IPS DF 6.9 (cell line): ENCODE data around the gene PRDX3.
"Not testable (repeated sequence)": the region's sequence is repeated elsewhere in the genome, so short reads cannot be mapped to it uniquely, and the experiment has no call there.

Source experiments
- DNase-seq: peaks from one replicate; pipeline ENCODE4 v3.0.0-alpha.2; 2013; ENCODE audit warnings: low read depth, low spot score
- H3K27ac ChIP-seq: one replicate; pipeline ENCODE4 v1.5.1; 2013; ENCODE audit warnings: low read length, control low read depth
- H3K27me3 ChIP-seq: 2 replicates; pipeline ENCODE4 v1.6.1; 2013; ENCODE audit warnings: mild to moderate bottlenecking, low read length; ENCODE audit not compliant: control insufficient read depth, insufficient read depth
- H3K36me3 ChIP-seq: 2 replicates; pipeline ENCODE4 v1.6.1; 2013; ENCODE audit warnings: low read length; ENCODE audit not compliant: control insufficient read depth, insufficient read depth
- H3K4me1 ChIP-seq: 2 replicates; pipeline ENCODE4 v1.6.1; 2013; ENCODE audit warnings: low read length; ENCODE audit not compliant: control insufficient read depth, insufficient read depth
- H3K4me3 ChIP-seq: 2 replicates; pipeline ENCODE4 v1.5.1; 2013; ENCODE audit warnings: mild to moderate bottlenecking, low read length
- H3K9me3 ChIP-seq: 2 replicates; pipeline ENCODE4 v1.6.1; 2013; ENCODE audit warnings: low read length, inconsistent platforms; ENCODE audit not compliant: control insufficient read depth, insufficient read depth
- WGBS: extraction: QIAGEN DNeasy Blood & Tissue Kit; methylation state at CpG from one replicate; pipeline ENCODE4 v1.1.7; 2013; ENCODE audit warnings: mixed read lengths, missing lambda C conversion rate; ENCODE audit not compliant: insufficient read length, insufficient coverage; 5-methylcytosine and 5-hydroxymethylcytosine counted together

PRDX3 gene

DNA sequence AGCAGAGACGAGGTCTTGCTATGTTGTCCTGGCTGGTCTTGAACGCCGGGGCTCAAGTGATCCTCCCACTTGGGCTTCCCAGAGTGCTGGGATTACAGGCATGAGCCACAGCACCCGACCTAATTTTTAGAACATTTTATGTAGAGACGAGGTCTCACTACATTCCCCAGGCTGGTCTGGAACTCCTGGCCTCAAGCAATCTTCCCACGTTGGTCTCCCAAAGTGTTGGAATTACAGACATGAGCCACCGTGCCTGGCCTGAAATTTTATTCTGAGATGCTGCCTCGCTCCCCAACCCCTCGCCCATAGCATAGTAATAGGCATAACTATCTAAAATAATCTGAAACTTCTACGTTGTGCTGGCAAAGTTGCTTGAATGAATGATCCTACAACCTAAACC, 35.0 kb downstream of the PRDX3 start:
- Histone ChIP-seq H3K27me3 (no peaks in the 10 kb centered on the region), H3K4me3 (no peak overlapping the region), H3K36me3 (no peaks in the 10 kb centered on the region), H3K27ac (no peak overlapping the region), H3K4me1 (no peaks in the 10 kb centered on the region), H3K9me3 (no peaks in the 10 kb centered on the region)
- DNase-seq: no peak
- WGBS: no CpG with 5 or more reads among the region's 10 CpGs

GRCh38 chr10:119140603-119141245, 37.9 kb downstream of the PRDX3 start:
- Histone ChIP-seq H3K9me3 (no peaks in the 10 kb centered on the region), H3K36me3 (no peaks in the 10 kb centered on the region), H3K4me1 (no peaks in the 10 kb centered on the region), H3K27me3 (no peaks in the 10 kb centered on the region), H3K27ac (no peak overlapping the region), H3K4me3 (no peak overlapping the region)
- no peak for DNase-seq
- no CpG with 5 or more reads among the region's 21 CpGs for WGBS

DNA sequence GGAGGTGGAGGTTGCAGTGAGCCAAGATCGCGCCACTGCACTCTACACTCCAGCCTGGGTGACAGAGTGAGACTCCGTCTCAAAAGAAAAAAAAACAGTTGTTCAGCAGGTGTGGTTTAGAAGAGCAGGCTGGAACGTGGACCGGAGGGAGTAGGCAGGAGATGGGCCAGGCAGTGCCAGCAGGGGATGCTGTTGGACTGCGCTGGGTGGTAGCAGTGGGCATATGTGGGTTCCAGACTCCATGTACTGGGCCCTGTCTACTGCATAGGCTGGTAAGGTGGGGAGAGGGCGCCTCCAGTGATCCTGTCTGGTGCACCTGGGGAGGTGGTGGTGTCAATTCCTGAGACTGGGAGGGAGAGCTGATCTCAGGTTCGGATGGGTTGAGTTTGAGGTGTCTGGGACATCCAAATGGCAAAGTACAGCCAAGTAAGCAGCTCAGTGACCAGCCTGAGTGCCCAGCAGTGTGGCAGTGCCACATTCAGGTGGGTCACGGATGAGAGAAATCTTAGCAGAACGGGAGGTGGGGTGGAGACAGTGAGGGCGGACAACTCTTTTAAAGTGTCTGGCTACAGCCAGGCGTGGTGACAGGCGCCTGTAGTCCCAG, 39.0 kb downstream of the PRDX3 start:
- Histone ChIP-seq H3K4me3 (no peak overlapping the region), H3K36me3 (no peaks in the 10 kb centered on the region), H3K27me3 (no peaks in the 10 kb centered on the region), H3K27ac (no peak overlapping the region), H3K4me1 (no peaks in the 10 kb centered on the region), H3K9me3 (no peaks in the 10 kb centered on the region)
- no CpG with 5 or more reads among the region's 13 CpGs for WGBS
- DNase-seq: peak; percentile 20

DNA sequence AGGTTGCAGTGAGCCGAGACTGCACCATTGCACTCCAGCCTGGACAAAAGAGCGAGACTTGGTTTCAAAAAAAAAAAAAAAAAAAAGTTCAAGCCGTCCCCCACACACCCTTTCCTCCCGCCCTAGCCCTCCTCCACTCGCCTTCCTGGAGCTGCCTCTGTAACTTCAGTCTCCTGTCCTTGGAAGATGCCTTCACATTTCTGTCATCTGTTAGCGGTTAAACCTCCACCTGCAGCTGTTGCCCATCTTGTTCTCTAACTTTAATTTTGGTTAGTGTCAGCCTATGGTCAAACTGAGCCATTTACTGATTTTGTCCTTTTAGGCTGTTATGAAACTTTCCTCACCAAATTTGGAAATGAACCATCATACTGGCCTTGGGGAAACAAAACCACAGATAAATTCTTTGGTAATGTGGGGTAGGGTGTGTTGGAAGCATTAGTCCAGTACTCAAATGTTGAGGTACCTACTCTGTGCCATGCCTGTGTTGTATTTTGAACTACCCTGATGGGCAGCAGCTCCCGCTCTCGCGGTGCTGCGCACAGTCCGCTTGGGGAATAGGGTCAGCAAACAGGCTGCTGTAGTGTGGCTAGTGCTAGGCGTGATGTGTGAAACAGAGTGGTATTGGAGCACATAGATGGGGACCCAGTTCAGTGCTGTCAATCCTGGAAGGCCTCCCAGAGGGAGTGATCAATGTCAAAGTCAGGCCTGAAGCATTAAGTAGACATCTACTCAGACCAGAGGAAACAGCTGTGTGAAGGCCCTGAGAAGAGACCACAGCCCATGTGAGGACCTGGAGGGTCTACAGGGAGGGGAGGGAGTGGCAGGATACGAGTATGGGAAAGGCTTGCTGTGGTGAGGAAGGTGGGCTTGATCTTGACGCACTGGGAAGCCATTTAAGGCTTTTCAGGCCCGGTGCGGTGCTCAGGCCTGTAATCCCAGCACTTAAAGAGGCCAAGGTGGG, 40.0 kb downstream of the PRDX3 start:
- Histone ChIP-seq H3K4me3 (no peak overlapping the region), H3K27me3 (no peaks in the 10 kb centered on the region), H3K9me3 (no peaks in the 10 kb centered on the region), H3K4me1 (no peaks in the 10 kb centered on the region), H3K36me3 (peaks cover 3% of the 10 kb centered on the region; the same call in 1 of the 2 replicates), H3K27ac (no peak overlapping the region)
- WGBS: no CpG with 5 or more reads among the region's 16 CpGs
- DNase-seq: no peak

DNA sequence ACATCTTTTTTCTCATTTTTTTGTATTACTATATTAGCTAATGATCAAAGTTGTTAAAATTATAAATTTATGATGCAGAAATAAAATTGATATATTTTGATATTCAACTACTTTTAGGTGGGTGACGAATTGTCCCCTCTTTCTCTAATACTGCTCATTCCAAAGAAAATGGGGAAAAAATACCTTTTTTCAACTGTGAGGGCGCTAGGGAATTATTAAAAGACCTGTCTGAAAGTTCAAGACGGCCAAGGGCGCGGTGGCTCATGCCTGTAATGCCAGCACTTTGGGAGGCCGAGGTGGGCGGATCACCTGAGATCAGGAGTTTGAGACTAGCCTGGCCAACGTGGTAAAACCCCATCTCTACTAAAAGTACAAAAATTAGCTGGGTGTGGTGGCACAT, 40.7 kb downstream of the PRDX3 start:
- H3K36me3 ChIP-seq, H3K27ac ChIP-seq: not testable (repeated sequence)

DNA sequence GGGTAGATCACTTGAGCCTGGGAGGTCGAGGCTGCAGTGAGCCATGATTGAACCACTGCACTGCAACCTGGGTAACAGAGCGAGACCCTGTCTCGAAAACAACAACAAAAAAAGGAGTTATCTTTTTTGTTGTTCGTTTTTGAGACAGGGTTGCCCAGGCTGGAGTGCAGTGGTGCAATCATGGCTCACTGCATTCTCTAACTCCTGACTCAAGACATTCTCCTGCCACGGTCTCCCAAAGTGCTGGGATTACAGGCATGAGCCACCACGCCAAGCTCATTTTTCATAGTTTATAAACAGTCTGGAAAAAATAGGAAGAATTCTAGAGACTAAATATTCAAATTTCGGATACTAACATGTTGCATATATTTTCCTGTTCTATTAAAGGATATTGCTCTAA, 42.5 kb downstream of the PRDX3 start:
- Histone ChIP-seq H3K4me1 (no peaks in the 10 kb centered on the region), H3K9me3 (no peaks in the 10 kb centered on the region), H3K27me3 (no peaks in the 10 kb centered on the region), H3K4me3 (no peak overlapping the region), H3K36me3 (peaks cover 13% of the 10 kb centered on the region; the same call in 1 of the 2 replicates), H3K27ac (no peak overlapping the region)
- DNase-seq: no peak
- WGBS: no CpG with 5 or more reads among the region's 7 CpGs

More for the DNA sequence above, 40.7 kb downstream of the PRDX3 start:
- not testable (repeated sequence) for H3K4me1 ChIP-seq, DNase-seq, H3K4me3 ChIP-seq, H3K27me3 ChIP-seq, H3K9me3 ChIP-seq
- WGBS: no CpG with 5 or more reads among the region's 8 CpGs

GRCh38 chr10:119135513-119135881, 43.1 kb downstream of the PRDX3 start:
- 100% methylated on average over 2 of the region's 4 CpGs for WGBS
- H3K4me1 ChIP-seq: no peaks in the 10 kb centered on the region
- peaks cover 13% of the 10 kb centered on the region; the same call in 1 of the 2 replicates for H3K36me3 ChIP-seq
- no peak for DNase-seq
- no peaks in the 10 kb centered on the region for H3K27me3 ChIP-seq
- no peak overlapping the region for H3K27ac ChIP-seq
- no peaks in the 10 kb centered on the region for H3K9me3 ChIP-seq
- H3K4me3 ChIP-seq: no peak overlapping the region

- WGBS: no CpG with 5 or more reads among the region's 8 CpGs
- no peak for DNase-seq
- H3K9me3 ChIP-seq: no peaks in the 10 kb centered on the region
- H3K27me3 ChIP-seq: no peaks in the 10 kb centered on the region
- no peaks in the 10 kb centered on the region for H3K4me1 ChIP-seq
- no peak overlapping the region for H3K27ac ChIP-seq
- no peak overlapping the region for H3K4me3 ChIP-seq
- peaks cover 16% of the 10 kb centered on the region; the same call in 1 of the 2 replicates for H3K36me3 ChIP-seq
Observed at GRCh38 chr10:119133949-119134348, 44.7 kb downstream of the PRDX3 start.

DNA sequence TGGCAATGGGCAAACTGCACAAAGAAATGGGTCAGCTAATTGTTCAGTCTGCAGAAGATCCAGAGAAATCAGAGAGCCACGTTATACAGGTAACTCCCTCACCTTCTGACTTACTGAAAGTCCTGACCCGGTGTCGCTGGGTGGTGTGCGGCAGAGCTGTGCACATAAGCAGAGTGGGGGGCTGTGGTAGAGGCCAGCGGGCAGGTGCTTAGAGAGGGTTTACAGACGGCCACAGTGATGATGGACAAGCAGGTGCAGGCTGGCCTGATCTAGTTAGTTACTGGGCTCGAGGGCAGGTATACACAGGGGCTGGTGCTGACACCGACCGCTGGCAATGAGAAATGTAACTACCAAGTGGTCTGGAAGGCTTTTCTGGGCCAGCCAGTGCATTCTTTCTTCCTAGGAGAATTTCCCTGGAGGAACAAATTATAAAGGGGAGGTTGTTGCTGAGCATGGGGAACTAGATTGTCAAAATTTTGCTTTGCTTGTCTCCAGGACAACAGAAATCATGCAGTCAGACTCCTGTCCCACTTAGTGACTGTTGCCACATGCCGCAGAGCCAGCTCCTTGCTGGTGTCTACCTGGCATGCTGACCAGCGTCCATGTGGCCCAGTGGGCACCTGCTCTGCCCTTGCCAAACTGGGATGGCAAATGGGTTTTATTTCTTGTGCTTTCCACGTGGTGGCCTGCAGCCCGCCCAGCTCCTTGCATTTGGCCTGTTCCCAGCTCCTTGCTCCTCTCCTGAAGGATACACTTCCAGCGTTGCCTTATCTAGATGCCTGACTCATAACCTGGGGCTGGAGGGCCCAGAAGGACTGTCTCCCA, 45.9 kb downstream of the PRDX3 start:
- H3K4me3 ChIP-seq: no peak overlapping the region
- H3K27ac ChIP-seq: no peak overlapping the region
- H3K9me3 ChIP-seq: no peaks in the 10 kb centered on the region
- H3K27me3 ChIP-seq: no peaks in the 10 kb centered on the region
- WGBS: no CpG with 5 or more reads among the region's 14 CpGs
- DNase-seq: no peak
- peaks cover 18% of the 10 kb centered on the region; the same call in 1 of the 2 replicates for H3K36me3 ChIP-seq
- no peaks in the 10 kb centered on the region for H3K4me1 ChIP-seq
